GM18861 (cell line): ENCODE data around the gene FBXL3.

Experiments
- ATAC-seq: cut with Tn5 transposase; IDR thresholded peaks from one replicate; pipeline ENCODE4 v1.9.1; 2021; ENCODE audit not compliant: unreplicated experiment

The FBXL3 gene

GRCh38 chr13:77026861-77027621 lies at the start of gene FBXL3:
TSS of gene FBXL3 (minus strand) at chr13:77027159. CDS start at chr13:77021860, 5,299 bp downstream.
- peak; percentile 38 for ATAC-seq

- ATAC-seq: no peak
These were observed 40.6 kb upstream of the FBXL3 start for GRCh38 chr13:77067519-77067918.

- ATAC-seq: no peak
These were observed 38.6 kb upstream of the FBXL3 start for GRCh38 chr13:77065461-77066147.

GRCh38 chr13:77062097-77062496 lies 35.1 kb upstream of the FBXL3 start:
- no peak for ATAC-seq

GRCh38 chr13:77061362-77061761 lies 34.4 kb upstream of the FBXL3 start:
- no peak for ATAC-seq

GRCh38 chr13:77056886-77057285 lies 29.9 kb upstream of the FBXL3 start:
- ATAC-seq: no peak

GRCh38 chr13:77056382-77056781 lies 29.4 kb upstream of the FBXL3 start:
- ATAC-seq: no peak

GRCh38 chr13:77055158-77055557 lies 28.2 kb upstream of the FBXL3 start:
- no peak for ATAC-seq

- ATAC-seq: no peak
These were observed 26.2 kb upstream of the FBXL3 start for GRCh38 chr13:77053192-77053591.

GRCh38 chr13:77048681-77049080 lies 21.7 kb upstream of the FBXL3 start:
- no peak for ATAC-seq

- no peak for ATAC-seq
These were observed 20.8 kb upstream of the FBXL3 start for GRCh38 chr13:77047649-77048343.

- no peak for ATAC-seq
These were observed 15.7 kb upstream of the FBXL3 start for GRCh38 chr13:77042566-77043177.

- no peak for ATAC-seq
These were observed 13.9 kb upstream of the FBXL3 start for GRCh38 chr13:77040835-77041234.

- ATAC-seq: no peak
These were observed 13.1 kb upstream of the FBXL3 start for GRCh38 chr13:77040076-77040475.

- ATAC-seq: no peak
These were observed 12.0 kb upstream of the FBXL3 start for GRCh38 chr13:77038907-77039480.

GRCh38 chr13:77036279-77036678 lies 9.3 kb upstream of the FBXL3 start:
- ATAC-seq: no peak

GRCh38 chr13:77034881-77035280 lies 7.9 kb upstream of the FBXL3 start:
- ATAC-seq: no peak

GRCh38 chr13:77033717-77034302 lies 6.9 kb upstream of the FBXL3 start:
- ATAC-seq: no peak

- ATAC-seq: no peak
These were observed 4.8 kb upstream of the FBXL3 start for GRCh38 chr13:77031656-77032243.

- ATAC-seq: no peak
These were observed 2.5 kb upstream of the FBXL3 start for GRCh38 chr13:77029436-77029835.
